HG02623 (cell line): ENCODE data around the gene KRTAP5-10.
"Not testable (repeated sequence)": the region's sequence is repeated elsewhere in the genome, so short reads cannot be mapped to it uniquely, and the experiment has no call there.

Experiments used
- ATAC-seq: cut with Tn5 transposase; IDR thresholded peaks from one replicate; pipeline ENCODE4 v1.9.1; 2021; ENCODE audit warnings: moderate library complexity; ENCODE audit not compliant: unreplicated experiment

The KRTAP5-10 gene

GRCh38 chr11:71542382-71542781, 23.0 kb upstream of the KRTAP5-10 start:
- no peak for ATAC-seq

GRCh38 chr11:71542879-71543777, 22.2 kb upstream of the KRTAP5-10 start:
- no peak for ATAC-seq

- no peak for ATAC-seq
Observed at GRCh38 chr11:71543866-71544265, 21.5 kb upstream of the KRTAP5-10 start.

GRCh38 chr11:71544525-71545214, 20.7 kb upstream of the KRTAP5-10 start:
- no peak for ATAC-seq

- no peak for ATAC-seq
Observed at GRCh38 chr11:71545405-71545966, 19.9 kb upstream of the KRTAP5-10 start.

GRCh38 chr11:71548120-71548519, 17.2 kb upstream of the KRTAP5-10 start, which contains the start of gene KRTAP5-9:
Gene KRTAP5-9 (plus strand): TSS chr11:71548420. CDS start chr11:71548658, 238 bp downstream.
- ATAC-seq, result no peak

GRCh38 chr11:71548716-71549151, 16.6 kb upstream of the KRTAP5-10 start:
- no peak for ATAC-seq

GRCh38 chr11:71551711-71552110, 13.7 kb upstream of the KRTAP5-10 start:
- no peak for ATAC-seq

- no peak for ATAC-seq
Observed at GRCh38 chr11:71554996-71555395, 10.4 kb upstream of the KRTAP5-10 start.

GRCh38 chr11:71555508-71555907, 9.9 kb upstream of the KRTAP5-10 start:
- ATAC-seq, result no peak

GRCh38 chr11:71556018-71556417, 9.3 kb upstream of the KRTAP5-10 start:
- ATAC-seq, result no peak

- no peak for ATAC-seq
Observed at GRCh38 chr11:71557257-71557656, 8.1 kb upstream of the KRTAP5-10 start.

- ATAC-seq, result no peak
Observed at GRCh38 chr11:71558996-71559395, 6.4 kb upstream of the KRTAP5-10 start.

GRCh38 chr11:71562120-71562519, 3.2 kb upstream of the KRTAP5-10 start:
- no peak for ATAC-seq

GRCh38 chr11:71563406-71563805, 2.0 kb upstream of the KRTAP5-10 start:
- ATAC-seq, result no peak

GRCh38 chr11:71564430-71564829, 933 bp upstream of the KRTAP5-10 start:
- ATAC-seq, result no peak

GRCh38 chr11:71566081-71566620, 788 bp downstream of the KRTAP5-10 start:
- ATAC-seq, result no peak

- not testable (repeated sequence) for ATAC-seq
Observed at GRCh38 chr11:71566626-71567599, 1.6 kb downstream of the KRTAP5-10 start.

GRCh38 chr11:71567633-71568032, 2.3 kb downstream of the KRTAP5-10 start:
- not testable (repeated sequence) for ATAC-seq

GRCh38 chr11:71568704-71569349, 3.5 kb downstream of the KRTAP5-10 start:
- no peak for ATAC-seq
